Measurements from ENCODE around the gene RNASEH1.

The RNASEH1 gene

DNA sequence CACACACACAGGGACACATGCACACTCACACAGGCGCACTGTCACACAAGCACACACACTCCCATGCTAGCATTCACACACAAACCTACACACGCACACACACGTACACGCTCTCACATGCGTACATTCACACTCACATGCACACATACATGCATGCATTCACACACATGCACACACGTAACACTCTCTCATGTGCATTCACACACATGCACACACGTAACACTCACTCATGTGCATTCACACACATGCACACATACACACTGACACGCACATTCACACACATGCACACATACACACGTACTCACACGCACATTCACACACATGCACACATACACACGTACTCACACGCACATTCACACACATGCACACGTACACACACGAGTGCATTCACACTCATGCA is 55.1 kb downstream of the RNASEH1 start:
- TF ChIP-seq GATA2 (IDR thresholded peaks at IDR 0.05; ENCODE audit: low read depth, low read length) (no peak), GATA3 (IDR thresholded peaks at IDR 0.05; ENCODE audit: low read depth, low read length) (no peak)

GRCh38 chr2:3500326-3500899 is 57.7 kb downstream of the RNASEH1 start:
- TF ChIP-seq GATA2 (IDR thresholded peaks at IDR 0.05; ENCODE audit: low read depth, low read length): no peak
- no peak for TF ChIP-seq GATA3 (IDR thresholded peaks at IDR 0.05; ENCODE audit: low read depth, low read length)

DNA sequence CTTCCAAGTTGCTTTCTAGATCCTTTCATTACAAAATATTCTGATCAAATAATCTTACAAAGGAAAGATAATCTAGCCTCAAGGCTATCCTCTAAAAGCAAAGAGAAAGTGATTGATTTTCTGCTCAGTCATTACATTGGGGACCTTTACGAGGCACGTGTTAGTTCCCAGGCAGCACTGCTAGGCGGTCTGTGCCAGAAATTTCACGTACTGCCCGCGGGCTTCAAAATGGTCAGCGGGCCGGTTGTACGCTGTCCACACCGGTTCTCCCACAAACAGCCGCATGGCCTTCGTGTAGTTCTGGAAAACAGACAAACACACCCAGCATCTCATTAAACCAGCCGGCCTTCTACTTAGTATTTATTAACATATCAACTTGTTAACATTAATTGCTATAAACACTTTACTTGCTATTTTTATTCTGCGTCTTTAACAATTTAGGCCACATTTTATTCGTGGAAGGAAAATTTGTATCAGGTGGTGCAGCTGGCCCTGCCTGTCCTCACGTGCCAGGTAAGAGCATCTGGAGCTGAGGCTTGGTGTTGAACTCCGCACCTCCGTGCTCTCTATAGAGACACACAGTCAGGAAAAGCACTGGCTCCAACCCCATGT is 59.2 kb downstream of the RNASEH1 start:
- TF ChIP-seq GATA2 (IDR thresholded peaks at IDR 0.05; ENCODE audit: low read depth, low read length) (no peak), GATA3 (IDR thresholded peaks at IDR 0.05; ENCODE audit: low read depth, low read length) (no peak)
